22Rv1 (cell line): ENCODE measurements around the gene ZNF43.

Experiments used
- CTCF ChIP-seq: fragments of 450-650 bp; IDR thresholded peaks from 2 replicates; pipeline ENCODE4 v1.5.1; 2017; ENCODE audit warnings: mild to moderate bottlenecking
- ZFX ChIP-seq: fragments of 450-650 bp; IDR thresholded peaks from 2 replicates; pipeline ENCODE4 v1.6.1; 2017; ENCODE audit warnings: antibody characterized with exemption, borderline replicate concordance

DNA sequence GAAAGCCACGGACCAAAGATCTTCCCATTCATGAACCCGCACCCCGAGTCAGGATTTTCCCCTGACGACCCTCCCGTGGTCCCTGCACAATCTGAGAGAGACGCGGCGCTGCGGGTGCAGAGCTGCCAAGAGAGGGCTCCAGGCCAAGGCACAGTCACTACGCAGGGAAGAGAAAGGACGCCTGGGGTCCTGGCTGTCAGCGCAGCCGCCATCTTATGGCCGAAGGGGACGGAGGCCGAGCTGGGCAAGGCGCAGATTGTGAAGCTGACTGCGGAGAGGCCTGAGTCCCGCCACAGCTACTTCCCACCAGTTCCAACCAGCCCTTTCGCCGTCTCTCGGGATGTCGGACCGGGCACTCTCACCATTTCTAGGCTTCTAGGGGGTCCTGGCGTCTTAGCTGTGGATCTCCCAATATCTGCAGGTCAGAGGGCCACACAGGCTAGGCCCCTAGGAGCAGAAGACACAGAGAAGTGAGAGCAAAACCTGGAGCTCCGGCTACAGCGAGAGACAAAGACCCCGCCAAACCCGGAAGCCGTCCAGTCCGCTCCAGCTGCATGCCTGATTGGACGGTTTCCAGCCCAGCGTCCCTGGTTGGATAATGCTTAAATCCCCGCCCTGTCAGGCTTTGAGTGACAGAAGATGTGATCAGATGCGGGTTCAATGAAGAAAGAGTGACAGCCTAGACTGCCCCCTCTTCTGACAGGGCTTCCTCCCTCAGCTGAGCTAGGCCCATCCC lies 68.7 kb downstream of the ZNF43 start, which contains the start of gene ZNF100:
- TF ChIP-seq CTCF (no peak), ZFX (no peak)
